Anterior cingulate cortex (tissue), 58 donors: ENCODE data around the gene DYTN.

Experiments
- DNase-seq, 58 donors: peaks; one replicate each; lab custom pipeline; 2025; lab: John Stamatoyannopoulos, UW

Gene DYTN

DNA sequence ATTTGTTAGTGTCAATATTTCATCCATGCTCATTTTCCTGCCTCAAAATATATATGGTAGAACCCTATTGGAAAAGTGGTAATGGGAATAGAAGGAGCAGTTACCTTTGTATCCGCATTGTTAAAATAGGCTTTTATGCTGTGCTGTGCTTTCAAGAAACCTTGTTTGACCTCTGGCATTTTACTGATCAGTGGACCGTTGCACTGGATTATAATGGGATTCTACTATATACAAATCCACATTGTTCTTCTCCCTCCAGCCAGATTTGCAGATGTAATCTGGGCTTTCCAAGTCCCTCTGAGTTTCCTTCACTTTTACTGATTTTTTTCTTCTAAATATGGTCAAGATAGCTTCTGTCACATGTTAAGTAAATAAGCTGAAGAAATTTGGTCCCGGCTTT lies 99.2 kb downstream of the DYTN start:
- DNase-seq: no peak

DNA sequence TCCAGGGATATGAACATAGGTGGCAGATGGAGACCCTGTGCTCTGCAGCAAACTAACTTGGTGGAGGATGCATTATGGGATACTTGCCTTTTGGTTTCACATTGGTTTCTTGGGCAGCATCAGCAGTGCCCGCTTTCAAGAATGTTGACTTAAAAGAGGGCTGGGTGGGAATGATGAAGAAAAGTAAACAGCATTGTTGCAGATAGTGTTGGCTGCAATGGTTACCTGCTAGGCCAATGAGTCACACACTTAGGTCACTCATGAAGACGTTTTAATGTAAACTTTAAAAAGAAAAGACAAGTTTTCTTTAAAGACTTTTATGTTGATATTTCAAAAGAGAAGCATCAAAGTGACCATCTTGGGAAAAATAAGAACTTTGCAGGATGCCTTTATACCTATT lies 102.0 kb downstream of the DYTN start:
- no peak for DNase-seq

DNA sequence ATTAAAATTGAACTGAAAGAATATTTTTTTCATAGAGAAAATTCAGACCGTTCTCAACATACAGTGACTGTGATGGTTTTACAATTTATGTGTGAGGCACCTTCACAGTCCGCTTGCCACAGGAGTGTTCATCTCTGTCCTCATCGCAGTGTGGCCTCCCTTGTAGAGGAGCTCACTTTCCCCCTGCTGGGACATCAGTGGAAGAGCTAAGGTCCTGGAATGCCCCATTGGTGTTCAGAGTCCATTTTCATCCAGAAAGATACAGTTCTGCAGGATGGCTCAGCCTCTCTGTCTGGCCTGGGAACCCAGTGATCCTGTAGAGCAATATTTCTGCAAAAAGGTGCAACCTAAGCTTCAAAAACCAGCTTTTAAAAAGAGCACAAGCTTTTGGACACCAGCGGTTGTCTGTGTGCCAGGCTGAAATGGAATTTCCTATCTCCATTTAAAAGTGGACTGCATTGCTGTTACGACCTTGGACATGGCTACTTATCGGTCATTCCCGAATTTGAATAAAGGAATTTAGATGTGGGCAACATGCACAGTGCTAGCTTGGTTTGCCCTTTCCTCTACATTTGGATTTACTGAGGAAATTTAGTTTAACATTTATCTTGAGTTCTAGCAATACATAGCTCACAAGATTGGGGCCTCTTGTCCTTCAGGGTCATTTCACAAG lies 102.6 kb downstream of the DYTN start:
- no peak for DNase-seq

DNA sequence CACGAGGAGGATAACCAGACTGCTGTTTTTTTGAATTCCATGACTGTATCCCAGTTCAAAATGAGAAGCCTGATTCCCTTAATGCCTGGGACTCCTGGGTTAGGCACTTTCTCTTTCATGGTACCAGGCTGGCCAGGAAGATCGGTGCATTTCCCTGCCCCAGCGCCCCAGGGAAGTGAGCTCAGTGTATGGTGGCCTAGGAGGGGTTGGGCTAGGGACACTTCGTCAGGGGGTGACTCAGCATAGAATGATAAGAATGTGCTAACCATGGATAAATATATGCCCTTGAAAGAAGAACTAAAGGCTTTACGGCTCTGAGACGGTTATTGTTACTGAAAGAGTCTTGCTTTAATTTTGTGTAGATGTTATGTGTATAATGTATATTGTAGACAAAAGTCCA lies 103.4 kb downstream of the DYTN start:
- no peak for DNase-seq

DNA sequence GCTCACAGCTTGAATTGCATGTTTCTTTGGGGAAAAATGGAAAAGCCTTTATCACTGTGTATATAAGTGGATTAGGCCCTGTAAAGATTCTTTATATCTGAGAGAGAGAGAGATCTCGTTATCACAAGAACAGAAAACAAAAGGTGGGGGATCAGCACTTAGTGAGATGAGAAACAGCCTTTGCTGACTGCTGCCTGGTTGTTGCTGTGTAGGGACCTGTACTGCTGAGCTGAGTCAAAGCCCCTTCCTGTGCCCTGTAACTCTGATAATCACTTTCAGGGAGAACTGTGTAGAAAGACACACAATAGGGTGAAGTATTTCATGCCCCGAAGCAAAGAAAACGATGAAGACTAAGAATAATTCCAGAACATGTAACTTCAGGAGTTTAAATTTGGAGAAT lies 106.5 kb downstream of the DYTN start:
- no peak for DNase-seq

DNA sequence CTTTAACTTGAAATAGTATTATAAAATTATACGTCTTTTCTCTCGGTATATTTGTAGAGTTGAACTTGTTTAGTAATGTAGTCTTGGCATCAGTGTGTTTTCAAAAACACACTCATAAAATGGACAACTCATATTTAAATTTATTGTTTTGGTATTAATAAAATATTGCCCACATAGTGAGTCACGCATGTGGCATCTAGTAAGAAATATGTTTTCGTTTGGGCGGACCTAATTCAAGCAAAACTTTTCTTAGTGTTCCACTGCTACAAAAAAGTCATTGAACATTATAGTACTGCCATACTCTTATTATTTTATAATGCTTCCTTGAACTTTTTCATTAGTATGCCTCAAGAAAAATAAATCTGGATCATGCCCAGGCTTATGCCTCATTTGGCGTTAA lies 107.0 kb downstream of the DYTN start:
- no peak for DNase-seq

DNA sequence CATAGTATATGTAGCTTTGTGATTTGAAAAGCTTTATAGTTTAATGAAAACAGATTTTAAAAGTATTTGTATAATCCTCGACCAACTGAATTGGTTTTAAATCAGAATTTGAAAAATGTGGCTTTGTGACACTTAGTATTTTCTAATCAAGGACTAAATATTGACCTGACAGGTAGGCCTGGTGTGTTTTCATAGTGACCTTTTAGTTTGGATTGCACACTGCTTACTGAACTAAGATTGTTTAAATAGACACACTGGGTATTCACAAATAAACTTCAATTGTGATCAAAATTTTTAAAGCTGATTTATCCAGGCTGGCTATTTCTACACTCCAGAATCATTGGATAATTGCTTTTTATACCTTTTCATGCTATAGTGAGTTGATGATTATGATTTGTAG lies 107.7 kb downstream of the DYTN start:
- no peak for DNase-seq

DNA sequence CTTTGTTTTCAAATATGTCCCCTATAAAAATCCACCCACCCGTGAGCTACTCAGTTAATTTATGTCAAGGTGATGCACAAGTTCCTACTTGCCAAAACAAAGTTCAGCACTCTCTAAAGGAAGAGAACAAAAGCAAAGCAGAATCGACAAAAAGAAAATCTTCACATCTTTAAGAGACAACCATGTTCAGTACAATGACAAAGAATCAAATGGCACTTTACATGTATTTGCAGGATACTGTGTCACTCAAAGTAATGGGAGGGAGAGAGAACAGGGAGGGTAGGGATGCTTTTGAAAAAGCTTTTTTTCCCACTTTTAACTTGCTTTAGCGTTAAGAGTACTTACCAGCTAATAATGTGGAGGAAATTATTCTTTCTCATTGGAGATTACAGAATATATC lies 115.0 kb downstream of the DYTN start:
- no peak for DNase-seq
